HG03025 (cell line): ENCODE results near the gene TEK.

Experiments used
- ATAC-seq: cut with Tn5 transposase; IDR thresholded peaks from one replicate; pipeline ENCODE4 v1.9.1; 2021; ENCODE audit warnings: mild to moderate bottlenecking, moderate library complexity; ENCODE audit not compliant: unreplicated experiment, low FRiP score

The TEK gene

GRCh38 chr9:27117489-27118135, 8.6 kb downstream of the TEK start:
- ATAC-seq, result no peak

GRCh38 chr9:27118916-27119315, 9.9 kb downstream of the TEK start:
- no peak for ATAC-seq

- ATAC-seq, result no peak
Measured at GRCh38 chr9:27124151-27124550, 15.1 kb downstream of the TEK start.

GRCh38 chr9:27125030-27125429, 16.0 kb downstream of the TEK start:
- ATAC-seq, result no peak

- ATAC-seq, result no peak
Measured at GRCh38 chr9:27125936-27126335, 16.9 kb downstream of the TEK start.

GRCh38 chr9:27126670-27127069, 17.6 kb downstream of the TEK start:
- no peak for ATAC-seq

GRCh38 chr9:27129221-27129620, 20.2 kb downstream of the TEK start:
- ATAC-seq, result no peak

- ATAC-seq, result no peak
Measured at GRCh38 chr9:27131731-27132130, 22.7 kb downstream of the TEK start.

GRCh38 chr9:27133817-27134216, 24.8 kb downstream of the TEK start:
- ATAC-seq, result no peak

- no peak for ATAC-seq
Measured at GRCh38 chr9:27142299-27142930, 33.4 kb downstream of the TEK start.

GRCh38 chr9:27145143-27145542, 36.1 kb downstream of the TEK start:
- no peak for ATAC-seq

- ATAC-seq, result no peak
Measured at GRCh38 chr9:27149651-27150050, 40.6 kb downstream of the TEK start.

GRCh38 chr9:27150746-27151406, 41.9 kb downstream of the TEK start:
- ATAC-seq, result no peak

GRCh38 chr9:27151693-27152404, 42.8 kb downstream of the TEK start:
- no peak for ATAC-seq

GRCh38 chr9:27152405-27152718, 43.3 kb downstream of the TEK start:
- ATAC-seq, result no peak

GRCh38 chr9:27154908-27155307, 45.9 kb downstream of the TEK start:
- no peak for ATAC-seq

- no peak for ATAC-seq
Measured at GRCh38 chr9:27157097-27157496, 48.1 kb downstream of the TEK start.

- ATAC-seq, result no peak
Measured at GRCh38 chr9:27157736-27158135, 48.7 kb downstream of the TEK start.

- no peak for ATAC-seq
Measured at GRCh38 chr9:27160636-27161035, 51.6 kb downstream of the TEK start.

- ATAC-seq, result no peak
Measured at GRCh38 chr9:27162045-27162444, 53.0 kb downstream of the TEK start.

- no peak for ATAC-seq
Measured at GRCh38 chr9:27165068-27165467, 56.0 kb downstream of the TEK start.

- no peak for ATAC-seq
Measured at GRCh38 chr9:27165670-27166069, 56.6 kb downstream of the TEK start.
